Stimulated activated naive CD8-positive, alpha-beta T cell treated with anti-CD3 and anti-CD28 coated beads, Interleukin-15, amount 100 ng/mL, for 72 hours (primary cell): ENCODE results near the gene ZBED2.
A peak's percentile ranks its signal among the peaks of the same experiment; 100 is the strongest.

Experiments
- ATAC-seq: fragments of 150-1000 bp; cut with Tn5 transposase; 2 replicates; pipeline ENCODE4 v1.10.0; 2021; ENCODE audit warnings: mild to moderate bottlenecking, moderate library complexity
- DNase-seq, 2 donors: peaks; one replicate each; pipeline ENCODE4 v3.0.0; 2021 to 2022
- H3K27ac Mint-ChIP-seq, 2 donors: one replicate each; pipeline ENCODE4 v1.8.0; 2022; ENCODE audit warnings: mild to moderate bottlenecking in 2 of 2, mixed read lengths in 2 of 2, moderate library complexity in 2 of 2
- H3K27me3 Mint-ChIP-seq: one replicate; pipeline ENCODE4 v1.8.0; 2022; ENCODE audit warnings: mixed read lengths
- H3K4me1 Mint-ChIP-seq: one replicate; pipeline ENCODE4 v1.8.0; 2022; ENCODE audit warnings: mild to moderate bottlenecking, mixed read lengths
- H3K4me3 Mint-ChIP-seq, 2 donors: one replicate each; pipeline ENCODE4 v1.8.0; 2022; ENCODE audit warnings: mild to moderate bottlenecking in 2 of 2, mixed read lengths in 2 of 2, moderate library complexity in 1 of 2
- H3K9me3 Mint-ChIP-seq, 2 donors: one replicate each; pipeline ENCODE4 v1.8.0; 2022; ENCODE audit warnings: mixed read lengths in 2 of 2

The ZBED2 gene

GRCh38 chr3:111610612-111611054, 15.5 kb upstream of the ZBED2 start:
- peaks cover 100% of the 10 kb centered on the region for H3K4me1 Mint-ChIP-seq
- H3K4me3 Mint-ChIP-seq = peak overlapping the region; percentile 78 to 82
- peak in 1 of 2 donors; percentile 50 for DNase-seq
- H3K9me3 Mint-ChIP-seq = peaks cover 0 to 5% of the 10 kb centered on the region in 2 donors
- peak overlapping the region; percentile 98 to 99 for H3K27ac Mint-ChIP-seq
- no peaks in the 10 kb centered on the region for H3K27me3 Mint-ChIP-seq
- peak; percentile 59 for ATAC-seq

DNA sequence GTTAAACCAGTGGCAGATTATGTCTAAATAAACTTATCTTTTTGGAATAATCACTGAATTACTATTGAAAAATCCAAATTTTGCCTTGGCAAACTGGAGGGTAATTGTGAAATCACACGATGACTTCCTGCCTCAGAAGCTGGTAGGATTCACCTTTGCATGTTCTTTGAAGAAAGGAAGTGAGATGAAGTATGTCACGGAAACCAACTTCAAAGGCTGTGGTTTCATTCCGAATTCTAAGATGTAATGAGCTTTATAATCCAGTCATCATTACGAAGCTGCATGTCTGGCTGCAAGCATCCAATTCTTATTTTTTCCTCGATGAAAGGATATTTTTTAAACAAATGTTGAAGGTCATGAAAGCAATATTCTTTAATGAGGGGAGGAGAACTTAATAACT, 15.0 kb upstream of the ZBED2 start:
- no peaks in the 10 kb centered on the region for H3K27me3 Mint-ChIP-seq
- peaks cover 100% of the 10 kb centered on the region for H3K4me1 Mint-ChIP-seq
- DNase-seq (peak in 1 of 2 donors; percentile 46), ATAC-seq (peak; percentile 67)
- H3K27ac Mint-ChIP-seq = peak overlapping the region; percentile 98 to 99
- H3K4me3 Mint-ChIP-seq = peak overlapping the region; percentile 78 to 82
- peaks cover 0 to 5% of the 10 kb centered on the region in 2 donors for H3K9me3 Mint-ChIP-seq

DNA sequence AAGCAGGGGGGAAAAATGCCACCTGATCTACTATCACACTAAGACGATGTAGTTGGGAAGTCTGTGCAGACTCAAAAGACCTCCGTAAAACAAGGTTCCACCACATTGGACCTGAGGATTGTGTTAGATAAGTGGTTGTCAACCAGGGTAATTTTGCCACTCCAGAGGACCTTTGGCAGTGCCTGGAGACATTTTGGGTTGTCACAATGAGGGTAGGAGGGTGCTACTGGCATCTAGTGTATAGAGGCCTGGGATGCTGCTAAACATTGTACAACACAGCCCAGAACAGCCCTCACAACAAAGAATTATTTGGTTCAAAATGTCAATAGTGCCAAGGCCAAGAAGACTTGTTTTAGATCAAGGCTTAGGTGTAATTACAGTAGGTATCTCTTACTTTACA, 14.6 kb upstream of the ZBED2 start:
- ATAC-seq = no peak
- peak in 1 of 2 donors; percentile 22 for DNase-seq
- Mint-ChIP-seq H3K4me3 (peak overlapping the region; percentile 40 to 69), H3K9me3 (peaks cover 0 to 4% of the 10 kb centered on the region in 2 donors), H3K27ac (peak overlapping the region; percentile 98 to 99), H3K27me3 (no peaks in the 10 kb centered on the region), H3K4me1 (peaks cover 100% of the 10 kb centered on the region)

- Mint-ChIP-seq H3K27me3 (no peaks in the 10 kb centered on the region), H3K27ac (peak overlapping the region; percentile 99), H3K9me3 (no peaks in the 10 kb centered on the region), H3K4me3 (peak overlapping the region; percentile 66 to 81), H3K4me1 (peaks cover 100% of the 10 kb centered on the region)
- ATAC-seq (peak; percentile 68), DNase-seq (no peak)
Measured at GRCh38 chr3:111608383-111608782, 13.2 kb upstream of the ZBED2 start.

GRCh38 chr3:111607240-111607920, 12.2 kb upstream of the ZBED2 start:
- Mint-ChIP-seq H3K27ac (peak overlapping the region; percentile 99), H3K4me1 (peaks cover 100% of the 10 kb centered on the region), H3K4me3 (peak overlapping the region; percentile 66 to 81), H3K27me3 (no peaks in the 10 kb centered on the region), H3K9me3 (no peaks in the 10 kb centered on the region)
- DNase-seq (peak in 1 of 2 donors; percentile 35), ATAC-seq (no peak)

DNA sequence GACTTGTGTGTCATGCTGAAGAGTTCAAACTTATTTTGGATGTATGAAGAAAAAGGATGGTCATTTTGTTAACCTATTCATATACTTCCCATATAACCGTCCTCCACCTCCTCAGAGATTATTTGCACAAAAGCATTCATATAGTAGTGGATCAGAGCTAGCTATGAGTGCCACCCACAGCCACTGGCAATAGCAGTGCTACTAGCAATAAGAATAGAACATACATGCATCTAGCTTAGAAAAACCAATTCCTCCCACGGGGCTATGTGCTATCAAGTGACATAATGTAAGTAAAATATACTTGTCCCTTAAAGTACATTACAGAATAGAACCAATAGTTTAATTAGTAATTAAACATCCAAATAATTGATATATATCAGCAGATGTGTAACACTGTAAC, 10.3 kb upstream of the ZBED2 start:
- Mint-ChIP-seq H3K27ac (peak overlapping the region; percentile 99), H3K9me3 (no peaks in the 10 kb centered on the region), H3K4me1 (peaks cover 94% of the 10 kb centered on the region), H3K27me3 (no peaks in the 10 kb centered on the region), H3K4me3 (peak overlapping the region; percentile 39 to 58)
- ATAC-seq (peak; percentile 41), DNase-seq (peak in 1 of 2 donors; percentile 48)

DNA sequence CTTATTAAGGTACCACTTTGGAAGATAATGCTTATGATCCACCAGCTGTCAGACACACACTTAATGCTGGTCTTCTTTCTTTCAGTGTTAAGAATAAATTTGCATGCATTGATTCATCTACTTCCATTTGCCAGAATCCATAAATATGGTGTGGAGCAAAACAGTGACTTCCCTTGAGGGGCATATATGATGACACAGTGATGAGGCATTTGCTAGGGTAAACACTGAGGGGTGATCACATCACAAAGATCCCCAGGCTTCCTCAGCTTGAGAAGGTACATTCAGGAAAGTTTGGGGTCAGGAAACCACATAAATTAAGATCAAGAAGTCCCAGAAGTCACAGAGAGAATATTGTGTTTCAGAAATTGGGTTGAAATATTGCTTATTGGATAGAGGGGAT, 9.9 kb upstream of the ZBED2 start:
- Mint-ChIP-seq H3K27ac (peak overlapping the region; percentile 84 to 99), H3K4me3 (peak overlapping the region; percentile 39 to 58), H3K27me3 (no peaks in the 10 kb centered on the region), H3K4me1 (peaks cover 94% of the 10 kb centered on the region), H3K9me3 (no peaks in the 10 kb centered on the region)
- DNase-seq (peak in 1 of 2 donors; percentile 43), ATAC-seq (peak; percentile 64)

DNA sequence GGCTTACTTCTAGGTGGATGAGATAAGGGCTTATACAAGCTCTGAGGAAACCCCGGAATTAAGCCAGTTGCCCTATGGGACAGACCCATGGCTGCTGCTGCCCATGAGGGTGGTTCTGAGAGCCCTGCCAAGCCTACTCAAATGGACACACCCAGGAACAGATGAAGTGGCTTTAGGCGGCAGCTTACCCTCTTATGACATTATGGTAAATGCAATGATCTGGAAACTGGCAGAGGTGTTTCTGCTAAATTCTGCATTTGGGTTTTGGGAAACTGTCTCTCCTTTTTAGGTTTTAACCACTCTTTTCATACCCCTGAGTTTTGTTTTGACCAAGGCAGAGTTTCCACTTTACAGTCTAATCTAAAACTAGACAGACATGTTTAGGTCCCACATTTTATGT, 9.0 kb upstream of the ZBED2 start:
- Mint-ChIP-seq H3K4me3 (peak overlapping the region; percentile 58 to 59), H3K9me3 (no peaks in the 10 kb centered on the region), H3K4me1 (peaks cover 91% of the 10 kb centered on the region), H3K27ac (peak overlapping the region; percentile 84 to 99), H3K27me3 (no peaks in the 10 kb centered on the region)
- ATAC-seq (peak; percentile 63), DNase-seq (peak in 1 of 2 donors; percentile 63)

GRCh38 chr3:111603679-111604078, 8.5 kb upstream of the ZBED2 start:
- ATAC-seq (no peak), DNase-seq (no peak)
- Mint-ChIP-seq H3K27ac (peak overlapping the region; percentile 84 to 99), H3K9me3 (no peaks in the 10 kb centered on the region), H3K4me1 (peaks cover 87% of the 10 kb centered on the region), H3K27me3 (no peaks in the 10 kb centered on the region), H3K4me3 (peak overlapping the region; percentile 58 to 59)

- DNase-seq (no peak), ATAC-seq (no peak)
- Mint-ChIP-seq H3K27ac (peak overlapping the region; percentile 27 to 73), H3K27me3 (no peaks in the 10 kb centered on the region), H3K9me3 (no peaks in the 10 kb centered on the region), H3K4me1 (peaks cover 82% of the 10 kb centered on the region), H3K4me3 (peak overlapping the region in 1 of 2 donors; percentile 66)
Measured at GRCh38 chr3:111601810-111602209, 6.7 kb upstream of the ZBED2 start.

GRCh38 chr3:111598552-111598951, 3.4 kb upstream of the ZBED2 start:
- Mint-ChIP-seq H3K9me3 (peaks cover 0 to 4% of the 10 kb centered on the region in 2 donors), H3K4me3 (peak overlapping the region in 1 of 2 donors; percentile 83), H3K27ac (peak overlapping the region; percentile 13 to 91), H3K4me1 (peaks cover 81% of the 10 kb centered on the region), H3K27me3 (no peaks in the 10 kb centered on the region)
- no peak for ATAC-seq
- DNase-seq = no peak

GRCh38 chr3:111598139-111598538, 3.0 kb upstream of the ZBED2 start:
- peaks cover 0 to 4% of the 10 kb centered on the region in 2 donors for H3K9me3 Mint-ChIP-seq
- no peak for ATAC-seq
- H3K4me1 Mint-ChIP-seq = peaks cover 80% of the 10 kb centered on the region

GRCh38 chr3:111596328-111596727, 1.2 kb upstream of the ZBED2 start:
- peak overlapping the region; percentile 97 for H3K27ac Mint-ChIP-seq
- peak overlapping the region; percentile 83 to 96 for H3K4me3 Mint-ChIP-seq
- DNase-seq = no peak
- peak; percentile 61 for ATAC-seq
- H3K9me3 Mint-ChIP-seq = peaks cover 0 to 4% of the 10 kb centered on the region in 2 donors
- no peaks in the 10 kb centered on the region for H3K27me3 Mint-ChIP-seq
- peaks cover 69% of the 10 kb centered on the region for H3K4me1 Mint-ChIP-seq

More at GRCh38 chr3:111598139-111598538, 3.0 kb upstream of the ZBED2 start:
- Mint-ChIP-seq H3K4me3 (peak overlapping the region; percentile 65 to 83), H3K27me3 (no peaks in the 10 kb centered on the region), H3K27ac (peak overlapping the region; percentile 13 to 91)
- no peak for DNase-seq

- H3K27me3 Mint-ChIP-seq = no peaks in the 10 kb centered on the region
- H3K4me1 Mint-ChIP-seq = peaks cover 71% of the 10 kb centered on the region
- H3K4me3 Mint-ChIP-seq = peak overlapping the region; percentile 83 to 96
- peak; percentile 39 for ATAC-seq
- peaks cover 0 to 4% of the 10 kb centered on the region in 2 donors for H3K9me3 Mint-ChIP-seq
- peak overlapping the region; percentile 96 to 97 for H3K27ac Mint-ChIP-seq
- no peak for DNase-seq
Measured at GRCh38 chr3:111594781-111595180, 365 bp downstream of the ZBED2 start.

GRCh38 chr3:111594205-111594604, 941 bp downstream of the ZBED2 start:
- H3K9me3 Mint-ChIP-seq = peaks cover 0 to 7% of the 10 kb centered on the region in 2 donors
- H3K4me3 Mint-ChIP-seq = peak overlapping the region; percentile 83 to 96
- peak overlapping the region; percentile 96 to 97 for H3K27ac Mint-ChIP-seq
- H3K4me1 Mint-ChIP-seq = peaks cover 73% of the 10 kb centered on the region
- H3K27me3 Mint-ChIP-seq = no peaks in the 10 kb centered on the region
- DNase-seq = no peak
- peak; percentile 60 for ATAC-seq

- peak overlapping the region; percentile 96 to 97 for H3K27ac Mint-ChIP-seq
- DNase-seq (peak in 1 of 2 donors; percentile 30), ATAC-seq (peak; percentile 33)
- H3K4me1 Mint-ChIP-seq = peaks cover 76% of the 10 kb centered on the region
- H3K4me3 Mint-ChIP-seq = peak overlapping the region; percentile 83 to 96
- no peaks in the 10 kb centered on the region for H3K27me3 Mint-ChIP-seq
- peaks cover 0 to 7% of the 10 kb centered on the region in 2 donors for H3K9me3 Mint-ChIP-seq
Measured at GRCh38 chr3:111593666-111594065, 1.5 kb downstream of the ZBED2 start.
